ENCODE measurements around the gene RUNDC3A.
A peak's percentile ranks its signal among the peaks of the same experiment; 100 is the strongest.
"Not testable (repeated sequence)": the region's sequence is repeated elsewhere in the genome, so short reads cannot be mapped to it uniquely, and the experiment has no call there.

RUNDC3A gene

GRCh38 chr17:44324571-44325275 is 16.3 kb downstream of the RUNDC3A start, which contains the start of gene SLC25A39:
TSS of gene SLC25A39 (minus strand) at chr17:44324823. CDS start at chr17:44323562, 1,261 bp downstream.
- FAIRE-seq (peak; percentile 98), DNase-seq (ENCODE audit: insufficient read length, low spot score) (peak; percentile 89)
- TF ChIP-seq TAF1 (IDR thresholded peaks at IDR 0.05; ENCODE audit: low read depth, low read length), result 0 out of 2 replicates have a peak, but pooled peaks have one; percentile 30
- TF ChIP-seq SPI1 (IDR thresholded peaks at IDR 0.05; ENCODE audit: low read depth, low read length), result no peak
- TF ChIP-seq POU2F2 (IDR thresholded peaks at IDR 0.05; ENCODE audit: low read depth, low read length), result no peak; the same call in 1 of the 2 replicates
- peak; percentile 47; the same call in 1 of the 2 replicates for TF ChIP-seq POLR2AphosphoS5 (IDR thresholded peaks at IDR 0.05; ENCODE audit: low read depth, low read length)
- peak; percentile 55 for TF ChIP-seq PAX5 (IDR thresholded peaks at IDR 0.05; ENCODE audit: insufficient read depth, low read length, severe bottlenecking)
- TF ChIP-seq POLR2A (IDR thresholded peaks at IDR 0.05; ENCODE audit: low read depth, low read length), result peak; percentile 70; the same call in 1 of the 2 replicates

DNA sequence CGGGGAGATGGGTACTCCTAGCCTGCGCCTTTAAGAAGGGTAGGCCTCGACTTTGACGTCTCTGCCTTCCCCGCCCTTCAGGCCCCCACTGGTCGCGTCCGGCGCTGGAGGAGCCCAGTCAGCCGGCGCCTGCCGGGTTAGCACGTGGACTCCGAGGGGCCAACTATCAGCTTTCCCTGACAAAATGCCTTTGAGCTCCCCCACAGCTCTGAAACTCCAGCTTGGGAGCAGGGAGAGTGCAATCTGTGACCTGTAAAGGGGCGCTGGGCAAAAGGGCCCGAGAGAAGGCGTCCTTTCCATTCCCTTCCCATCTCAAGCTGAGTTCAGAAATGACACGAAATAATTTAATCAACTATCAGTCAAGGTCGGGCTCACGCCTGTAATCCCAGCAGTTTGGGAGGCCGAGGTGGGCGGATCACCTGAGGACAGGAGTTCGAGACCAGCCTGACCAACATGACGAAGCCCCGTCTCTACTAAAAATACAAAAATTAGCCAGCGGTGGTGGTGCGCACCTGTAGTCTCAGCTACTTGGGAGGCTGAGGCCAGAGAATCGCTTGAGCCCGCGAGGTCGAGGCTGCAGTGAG is 18.6 kb downstream of the RUNDC3A start:
- DNase-seq (ENCODE audit: insufficient read length, low spot score) (peak; percentile 91), FAIRE-seq (peak; percentile 83)
- TF ChIP-seq TAF1 (IDR thresholded peaks at IDR 0.05; ENCODE audit: low read depth, low read length) (no peak), POU2F2 (IDR thresholded peaks at IDR 0.05; ENCODE audit: low read depth, low read length) (0 out of 2 replicates have a peak, but pooled peaks have one; percentile 30), PAX5 (IDR thresholded peaks at IDR 0.05; ENCODE audit: insufficient read depth, low read length, severe bottlenecking) (no peak), POLR2A (IDR thresholded peaks at IDR 0.05; ENCODE audit: low read depth, low read length) (0 out of 2 replicates have a peak, but pooled peaks have one; percentile 31)

DNA sequence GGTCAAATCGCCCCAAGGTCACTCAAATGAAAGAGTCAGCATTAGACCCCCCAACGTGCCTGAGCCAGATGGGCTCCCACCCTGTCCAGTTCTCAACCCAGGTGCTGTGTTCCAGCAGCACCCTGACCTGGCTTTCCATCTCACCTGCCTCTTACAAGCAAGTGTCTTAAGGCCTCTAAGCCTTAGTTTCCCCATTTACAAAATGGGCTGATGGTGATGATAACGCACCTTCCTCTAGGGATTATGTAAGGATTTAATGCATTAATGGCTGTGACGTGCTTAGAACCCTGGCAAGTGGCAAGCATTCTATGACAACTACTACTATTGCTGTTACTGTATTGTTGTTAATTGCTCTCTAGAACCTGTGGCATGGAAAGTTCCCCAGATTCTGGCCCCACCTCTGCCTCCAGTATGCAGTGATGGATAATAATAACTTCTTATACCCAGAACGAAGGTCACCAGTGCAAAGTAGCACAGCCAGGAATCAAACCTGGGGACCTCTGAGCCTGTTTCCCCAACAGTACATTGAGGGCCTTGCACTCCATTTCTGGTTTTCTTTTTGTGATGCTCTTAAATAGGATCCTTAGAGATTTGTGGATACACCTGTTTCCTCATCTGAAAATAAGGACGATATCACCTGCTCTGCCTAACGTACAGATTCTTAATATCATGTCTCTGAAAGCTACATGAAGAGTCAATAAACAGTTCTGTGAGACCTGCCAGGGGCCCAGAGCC is 19.5 kb downstream of the RUNDC3A start:
- FAIRE-seq (no peak), DNase-seq (ENCODE audit: insufficient read length, low spot score) (no peak)
- TF ChIP-seq TAF1 (IDR thresholded peaks at IDR 0.05; ENCODE audit: low read depth, low read length), result no peak
- no peak for TF ChIP-seq PAX5 (IDR thresholded peaks at IDR 0.05; ENCODE audit: insufficient read depth, low read length, severe bottlenecking)
- TF ChIP-seq POLR2A (IDR thresholded peaks at IDR 0.05; ENCODE audit: low read depth, low read length), result no peak
- TF ChIP-seq POU2F2 (IDR thresholded peaks at IDR 0.05; ENCODE audit: low read depth, low read length), result no peak
- TF ChIP-seq SPI1 (IDR thresholded peaks at IDR 0.05; ENCODE audit: low read depth, low read length), result no peak
- TF ChIP-seq POLR2AphosphoS5 (IDR thresholded peaks at IDR 0.05; ENCODE audit: low read depth, low read length), result no peak

GRCh38 chr17:44329516-44329915 is 21.1 kb downstream of the RUNDC3A start:
- not testable (repeated sequence) for DNase-seq (ENCODE audit: insufficient read length, low spot score); FAIRE-seq

DNA sequence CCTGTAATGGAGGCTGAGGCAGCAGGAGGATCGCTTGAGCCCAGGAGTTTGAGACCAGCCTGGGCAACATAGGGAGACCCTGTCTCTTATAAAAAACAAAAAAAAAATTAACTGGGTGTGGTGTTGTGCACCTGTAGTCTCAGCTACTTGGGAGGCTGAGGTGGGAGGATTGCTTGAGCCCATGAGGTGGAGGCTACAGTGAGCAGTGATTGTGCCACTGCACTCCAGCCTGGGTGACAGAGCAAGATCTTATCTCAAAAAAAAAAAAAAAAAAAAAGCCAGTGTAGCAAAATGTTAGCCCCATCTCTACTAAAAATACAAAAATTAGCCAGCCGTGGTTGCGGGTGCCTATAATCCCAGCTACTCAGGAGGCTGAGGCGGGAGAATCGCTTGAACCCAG is 21.9 kb downstream of the RUNDC3A start:
- not testable (repeated sequence) for FAIRE-seq; DNase-seq (ENCODE audit: insufficient read length, low spot score)

DNA sequence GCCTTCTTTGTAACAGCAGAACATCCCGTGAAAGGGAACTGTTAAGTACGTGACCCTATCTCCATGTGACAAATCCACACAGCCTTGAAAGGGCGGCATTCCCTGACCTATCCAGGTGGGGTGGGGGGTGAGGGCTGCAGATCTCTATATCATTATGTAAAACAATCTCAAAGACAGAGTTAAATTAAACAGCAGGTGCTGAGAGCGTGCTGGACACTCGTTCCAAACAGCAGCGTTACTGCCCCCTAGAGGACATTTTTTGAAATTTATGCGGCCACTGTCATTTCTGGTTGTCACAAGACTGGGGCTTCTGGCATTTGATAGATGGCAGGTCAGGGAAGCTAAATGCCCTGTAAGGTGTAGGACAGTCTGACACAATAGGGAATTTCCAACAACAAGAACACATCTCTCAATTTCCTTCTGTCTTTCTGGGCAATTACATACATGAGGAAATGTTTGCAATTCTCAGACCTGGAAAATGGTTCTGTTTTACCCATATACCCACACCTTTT is 22.9 kb downstream of the RUNDC3A start:
- FAIRE-seq (peak; percentile 91), DNase-seq (ENCODE audit: insufficient read length, low spot score) (no peak)
- TF ChIP-seq POU2F2 (IDR thresholded peaks at IDR 0.05; ENCODE audit: low read depth, low read length), result peak; percentile 70; the same call in 1 of the 2 replicates
- TF ChIP-seq PAX5 (IDR thresholded peaks at IDR 0.05; ENCODE audit: insufficient read depth, low read length, severe bottlenecking), result no peak

- FAIRE-seq (no peak), DNase-seq (ENCODE audit: insufficient read length, low spot score) (no peak)
- TF ChIP-seq PAX5 (IDR thresholded peaks at IDR 0.05; ENCODE audit: insufficient read depth, low read length, severe bottlenecking) (no peak), TAF1 (IDR thresholded peaks at IDR 0.05; ENCODE audit: low read depth, low read length) (no peak), POU2F2 (IDR thresholded peaks at IDR 0.05; ENCODE audit: low read depth, low read length) (no peak), POLR2AphosphoS5 (IDR thresholded peaks at IDR 0.05; ENCODE audit: low read depth, low read length) (no peak), SPI1 (IDR thresholded peaks at IDR 0.05; ENCODE audit: low read depth, low read length) (no peak), POLR2A (IDR thresholded peaks at IDR 0.05; ENCODE audit: low read depth, low read length) (no peak)
These were observed 25.0 kb downstream of the RUNDC3A start for GRCh38 chr17:44333371-44333770.

DNA sequence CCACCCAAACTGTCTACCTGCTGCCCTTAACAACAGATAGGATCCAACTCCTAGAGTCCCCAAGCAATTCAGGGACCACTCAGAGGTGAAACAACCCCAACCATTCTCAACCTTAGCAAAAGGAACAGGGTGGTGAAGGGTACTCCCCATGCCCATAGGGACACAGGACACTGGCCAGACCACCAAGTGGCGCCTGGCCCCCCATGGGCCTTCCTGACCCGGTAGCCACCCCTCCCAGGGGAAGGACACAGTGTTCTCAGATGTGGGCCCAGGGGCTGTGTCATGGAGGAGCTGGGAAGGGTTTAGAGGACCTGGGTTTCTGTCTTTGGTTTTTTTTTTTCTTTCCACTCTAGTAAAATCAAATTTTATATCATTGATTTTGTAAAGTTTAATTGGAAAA is 25.9 kb downstream of the RUNDC3A start:
- DNase-seq (ENCODE audit: insufficient read length, low spot score), result no peak
- TF ChIP-seq TAF1 (IDR thresholded peaks at IDR 0.05; ENCODE audit: low read depth, low read length), result no peak
- no peak for TF ChIP-seq SPI1 (IDR thresholded peaks at IDR 0.05; ENCODE audit: low read depth, low read length)
- no peak for TF ChIP-seq PAX5 (IDR thresholded peaks at IDR 0.05; ENCODE audit: insufficient read depth, low read length, severe bottlenecking)
- no peak for TF ChIP-seq POLR2A (IDR thresholded peaks at IDR 0.05; ENCODE audit: low read depth, low read length)
- TF ChIP-seq POU2F2 (IDR thresholded peaks at IDR 0.05; ENCODE audit: low read depth, low read length), result no peak
- TF ChIP-seq POLR2AphosphoS5 (IDR thresholded peaks at IDR 0.05; ENCODE audit: low read depth, low read length), result no peak
- FAIRE-seq, result no peak

GRCh38 chr17:44334727-44335126 is 26.3 kb downstream of the RUNDC3A start:
- no peak for FAIRE-seq
- DNase-seq (ENCODE audit: insufficient read length, low spot score), result no peak

GRCh38 chr17:44335564-44335963 is 27.2 kb downstream of the RUNDC3A start:
- TF ChIP-seq PAX5 (IDR thresholded peaks at IDR 0.05; ENCODE audit: insufficient read depth, low read length, severe bottlenecking), result no peak
- no peak for TF ChIP-seq SPI1 (IDR thresholded peaks at IDR 0.05; ENCODE audit: low read depth, low read length)
- TF ChIP-seq POLR2A (IDR thresholded peaks at IDR 0.05; ENCODE audit: low read depth, low read length), result no peak
- TF ChIP-seq TAF1 (IDR thresholded peaks at IDR 0.05; ENCODE audit: low read depth, low read length), result no peak
- no peak for TF ChIP-seq POU2F2 (IDR thresholded peaks at IDR 0.05; ENCODE audit: low read depth, low read length)
- TF ChIP-seq POLR2AphosphoS5 (IDR thresholded peaks at IDR 0.05; ENCODE audit: low read depth, low read length), result no peak
- DNase-seq (ENCODE audit: insufficient read length, low spot score) (no peak), FAIRE-seq (peak; percentile 16)

More at GRCh38 chr17:44334727-44335126, 26.3 kb downstream of the RUNDC3A start:
- TF ChIP-seq POLR2AphosphoS5 (IDR thresholded peaks at IDR 0.05; ENCODE audit: low read depth, low read length) (no peak), SPI1 (IDR thresholded peaks at IDR 0.05; ENCODE audit: low read depth, low read length) (peak; percentile 50)
